ENCODE data around the gene SPNS3. TPM values are rescaled to one million over a fixed set of nuclear protein-coding genes. Genes with fewer than 3 reads are reported as not detected.
A peak's percentile ranks its signal among the peaks of the same experiment; 100 is the strongest.

Gene SPNS3
- total and polyA plus RNA-seq, 10 donors = 1.1 to 7.2 (median 3.9) TPM

GRCh38 chr17:4509923-4510617 is 76.3 kb downstream of the SPNS3 start:
- no peak for TF ChIP-seq CTCF (IDR thresholded peaks at IDR 0.05 in 8 of 11, conservative IDR thresholded peaks at IDR 0.05 in 3 of 11)
- no peak for TF ChIP-seq POLR2A (IDR thresholded peaks at IDR 0.05)
- TF ChIP-seq POLR2AphosphoS5 (IDR thresholded peaks at IDR 0.05) = peak; percentile 56 to 80 (median 69)
- Histone ChIP-seq H3K4me3 (no peak overlapping the region), H3K27ac (peak overlapping the region; percentile 18 to 86 (median 76)), H3K36me3 (no peaks in the 10 kb centered on the region), H3K27me3 (replicated peaks in 1 of 7) (peaks cover 0 to 33% (median 0%) of the 10 kb centered on the region in 7 donors), H3K9me3 (no peaks in the 10 kb centered on the region), H3K4me1 (peaks cover 33 to 90% (median 66%) of the 10 kb centered on the region in 6 donors)
- 34 to 50% (median 48%) methylated on average over 18 to 21 of the region's 21 CpGs for WGBS, 5 donors
- intact Hi-C loops (cut with DNase I; ENCODE audit: low total_unique reads) = no loop called here
- DNase-seq = peak; percentile 86

- peak; percentile 60 for DNase-seq
- peaks cover 0 to 28% (median 0%) of the 10 kb centered on the region in 7 donors for H3K27me3 ChIP-seq (replicated peaks in 1 of 7)
- no peak overlapping the region for H3K4me3 ChIP-seq
- 42 to 65% (median 47%) methylated on average over 7 to 11 of the region's 11 CpGs for WGBS, 5 donors
- no peaks in the 10 kb centered on the region for H3K36me3 ChIP-seq
- H3K9me3 ChIP-seq = no peaks in the 10 kb centered on the region
- H3K4me1 ChIP-seq = peaks cover 29 to 85% (median 64%) of the 10 kb centered on the region in 6 donors
- intact Hi-C loops (cut with DNase I; ENCODE audit: low total_unique reads) = no loop called here
- peak overlapping the region; percentile 18 to 86 (median 76) for H3K27ac ChIP-seq
- TF ChIP-seq CTCF (IDR thresholded peaks at IDR 0.05 in 8 of 11, conservative IDR thresholded peaks at IDR 0.05 in 3 of 11) (no peak), POLR2AphosphoS5 (IDR thresholded peaks at IDR 0.05) (no peak), POLR2A (IDR thresholded peaks at IDR 0.05) (no peak)
Measured at GRCh38 chr17:4510618-4510941, 76.8 kb downstream of the SPNS3 start.

GRCh38 chr17:4511199-4511932 is 77.6 kb downstream of the SPNS3 start:
- Histone ChIP-seq H3K36me3 (no peaks in the 10 kb centered on the region), H3K27ac (peak overlapping the region in 7 of 8 donors; percentile 18 to 86 (median 77)), H3K27me3 (replicated peaks in 1 of 7) (peaks cover 0 to 20% (median 0%) of the 10 kb centered on the region in 7 donors), H3K9me3 (no peaks in the 10 kb centered on the region), H3K4me1 (peaks cover 22 to 80% (median 61%) of the 10 kb centered on the region in 6 donors), H3K4me3 (no peak overlapping the region)
- TF ChIP-seq POLR2AphosphoS5 (IDR thresholded peaks at IDR 0.05) = no peak
- no peak for TF ChIP-seq POLR2A (IDR thresholded peaks at IDR 0.05)
- no peak for TF ChIP-seq CTCF (IDR thresholded peaks at IDR 0.05 in 8 of 11, conservative IDR thresholded peaks at IDR 0.05 in 3 of 11)
- intact Hi-C loops (cut with DNase I; ENCODE audit: low total_unique reads) = no loop called here
- peak; percentile 56 for DNase-seq
- 74 to 80% (median 76%) methylated on average over 10 of the region's 10 CpGs for WGBS, 5 donors

Measured in spleen (tissue), 11 donors.